Epidermal melanocyte (primary cell): ENCODE results near the gene OBSCN.

Source experiments
- DNase-seq: peaks from one replicate; pipeline ENCODE4 v3.0.0; 2011; ENCODE audit warnings: low spot score; ENCODE audit not compliant: insufficient read length

The OBSCN gene

DNA sequence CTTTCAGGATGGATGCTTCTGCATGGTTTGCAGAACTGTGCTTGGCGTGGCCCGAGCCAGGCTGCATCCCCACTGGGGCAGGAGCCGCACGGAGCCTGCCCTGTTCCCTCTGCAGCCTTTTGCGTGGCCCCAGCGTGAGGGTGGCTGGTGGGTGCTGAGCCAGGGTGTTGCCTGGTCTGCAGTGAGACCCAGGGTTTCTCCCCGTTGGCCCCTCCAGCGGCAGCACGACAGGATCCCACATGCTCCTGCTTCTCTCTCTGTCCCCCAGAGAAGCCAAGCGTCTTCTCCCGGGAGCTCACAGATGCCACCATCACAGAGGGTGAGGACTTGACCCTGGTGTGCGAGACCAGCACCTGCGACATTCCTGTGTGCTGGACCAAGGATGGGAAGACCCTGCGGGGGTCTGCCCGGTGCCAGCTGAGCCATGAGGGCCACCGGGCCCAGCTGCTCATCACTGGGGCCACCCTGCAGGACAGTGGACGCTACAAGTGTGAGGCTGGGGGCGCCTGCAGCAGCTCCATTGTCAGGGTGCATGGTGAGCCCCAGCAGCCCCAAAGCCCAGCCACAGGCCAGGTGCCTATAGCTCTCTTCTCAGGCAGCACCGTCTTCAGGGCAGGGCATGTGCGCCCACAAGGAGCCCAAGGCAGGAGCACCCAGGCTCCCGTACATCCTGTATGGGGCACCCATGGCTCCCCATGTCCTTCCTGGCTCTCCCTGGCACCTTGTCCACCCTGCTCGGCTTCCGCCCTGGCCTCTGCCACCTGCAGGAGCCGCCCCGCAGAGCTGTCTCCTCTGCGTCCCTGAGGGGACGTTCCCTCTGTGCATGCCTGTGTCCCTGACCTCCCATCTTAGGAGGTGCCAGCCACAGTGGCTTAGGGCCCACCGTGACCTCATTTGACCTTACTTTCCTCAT is 78.9 kb downstream of the OBSCN start:
- DNase-seq, result no peak

DNA sequence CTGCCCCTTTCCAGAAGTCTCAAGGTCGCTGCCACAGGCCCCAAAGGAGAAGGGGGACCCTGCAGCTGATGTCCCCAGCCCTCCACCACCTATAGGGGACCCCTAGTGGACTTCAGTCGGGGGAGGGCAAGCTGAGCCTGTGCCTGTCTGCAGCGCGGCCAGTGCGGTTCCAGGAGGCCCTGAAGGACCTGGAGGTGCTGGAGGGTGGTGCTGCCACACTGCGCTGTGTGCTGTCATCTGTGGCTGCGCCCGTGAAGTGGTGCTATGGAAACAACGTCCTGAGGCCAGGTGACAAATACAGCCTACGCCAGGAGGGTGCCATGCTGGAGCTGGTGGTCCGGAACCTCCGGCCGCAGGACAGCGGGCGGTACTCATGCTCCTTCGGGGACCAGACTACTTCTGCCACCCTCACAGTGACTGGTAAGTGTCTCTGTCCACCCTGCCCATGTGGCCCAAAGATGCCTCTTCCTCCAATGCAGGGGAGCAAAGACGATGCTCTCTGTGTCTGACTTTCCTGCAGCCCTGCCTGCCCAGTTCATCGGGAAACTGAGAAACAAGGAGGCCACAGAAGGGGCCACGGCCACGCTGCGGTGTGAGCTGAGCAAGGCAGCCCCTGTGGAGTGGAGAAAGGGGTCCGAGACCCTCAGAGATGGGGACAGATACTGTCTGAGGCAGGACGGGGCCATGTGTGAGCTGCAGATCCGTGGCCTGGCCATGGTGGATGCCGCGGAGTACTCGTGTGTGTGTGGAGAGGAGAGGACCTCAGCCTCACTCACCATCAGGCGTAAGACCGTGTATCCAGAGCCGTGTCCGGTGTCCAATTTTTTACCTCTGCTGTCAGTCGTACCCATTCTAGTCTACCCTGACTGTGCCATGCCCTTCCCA is 79.9 kb downstream of the OBSCN start:
- DNase-seq, result no peak

DNA sequence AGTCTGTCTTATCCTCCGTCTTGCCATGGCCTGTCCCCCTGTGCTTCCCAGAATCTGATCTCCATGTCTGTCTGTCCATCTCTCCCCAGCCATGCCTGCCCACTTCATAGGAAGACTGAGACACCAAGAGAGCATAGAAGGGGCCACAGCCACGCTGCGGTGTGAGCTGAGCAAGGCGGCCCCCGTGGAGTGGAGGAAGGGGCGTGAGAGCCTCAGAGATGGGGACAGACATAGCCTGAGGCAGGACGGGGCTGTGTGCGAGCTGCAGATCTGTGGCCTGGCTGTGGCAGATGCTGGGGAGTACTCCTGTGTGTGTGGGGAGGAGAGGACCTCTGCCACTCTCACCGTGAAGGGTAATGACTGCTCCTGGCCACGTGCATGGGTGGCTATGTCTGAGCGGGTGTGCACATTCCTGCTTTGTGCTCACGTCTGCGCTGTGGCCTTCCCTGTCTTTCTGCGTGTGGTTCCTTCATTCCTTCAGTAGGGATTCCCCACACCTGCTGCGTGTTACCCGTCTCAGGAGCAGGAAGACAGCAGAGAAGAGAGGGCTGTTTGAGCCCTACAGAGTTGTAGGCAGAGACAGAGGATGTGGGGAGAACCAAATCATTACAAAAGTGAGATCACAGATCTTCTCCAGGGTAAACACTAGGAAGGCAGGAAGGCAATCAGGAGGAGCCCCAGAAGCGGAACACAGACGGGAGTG is 80.8 kb downstream of the OBSCN start:
- no peak for DNase-seq

DNA sequence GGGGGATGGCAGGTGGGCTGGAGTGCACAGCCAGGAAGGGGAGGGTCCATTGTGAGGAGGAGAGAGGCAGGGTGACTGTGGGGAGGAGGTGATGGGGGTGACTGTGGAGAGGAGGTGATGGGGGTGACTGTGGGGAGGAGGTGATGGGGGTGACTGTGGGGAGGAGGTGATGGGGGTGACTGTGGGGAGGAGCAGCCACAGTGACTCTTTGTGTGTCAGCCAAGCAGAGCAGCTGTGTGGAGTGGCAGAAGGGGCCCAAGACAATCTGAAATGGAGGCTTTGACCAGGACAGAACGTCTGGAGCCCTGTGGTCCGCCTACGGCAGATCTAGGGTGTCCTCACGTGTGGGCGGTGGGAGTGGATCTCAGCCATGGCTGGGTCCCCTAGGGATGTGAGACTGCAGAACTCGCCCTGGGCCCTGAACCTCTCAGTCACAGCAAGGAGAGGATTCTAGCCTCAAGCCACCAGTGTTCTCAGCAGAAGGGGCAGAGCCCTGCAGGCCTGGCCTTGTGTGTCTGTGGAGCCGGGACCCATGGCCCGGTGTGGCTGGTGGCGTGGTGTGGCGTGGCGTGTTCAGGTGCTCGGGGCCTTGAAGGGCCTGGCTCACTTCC is 81.5 kb downstream of the OBSCN start:
- DNase-seq, result no peak

DNA sequence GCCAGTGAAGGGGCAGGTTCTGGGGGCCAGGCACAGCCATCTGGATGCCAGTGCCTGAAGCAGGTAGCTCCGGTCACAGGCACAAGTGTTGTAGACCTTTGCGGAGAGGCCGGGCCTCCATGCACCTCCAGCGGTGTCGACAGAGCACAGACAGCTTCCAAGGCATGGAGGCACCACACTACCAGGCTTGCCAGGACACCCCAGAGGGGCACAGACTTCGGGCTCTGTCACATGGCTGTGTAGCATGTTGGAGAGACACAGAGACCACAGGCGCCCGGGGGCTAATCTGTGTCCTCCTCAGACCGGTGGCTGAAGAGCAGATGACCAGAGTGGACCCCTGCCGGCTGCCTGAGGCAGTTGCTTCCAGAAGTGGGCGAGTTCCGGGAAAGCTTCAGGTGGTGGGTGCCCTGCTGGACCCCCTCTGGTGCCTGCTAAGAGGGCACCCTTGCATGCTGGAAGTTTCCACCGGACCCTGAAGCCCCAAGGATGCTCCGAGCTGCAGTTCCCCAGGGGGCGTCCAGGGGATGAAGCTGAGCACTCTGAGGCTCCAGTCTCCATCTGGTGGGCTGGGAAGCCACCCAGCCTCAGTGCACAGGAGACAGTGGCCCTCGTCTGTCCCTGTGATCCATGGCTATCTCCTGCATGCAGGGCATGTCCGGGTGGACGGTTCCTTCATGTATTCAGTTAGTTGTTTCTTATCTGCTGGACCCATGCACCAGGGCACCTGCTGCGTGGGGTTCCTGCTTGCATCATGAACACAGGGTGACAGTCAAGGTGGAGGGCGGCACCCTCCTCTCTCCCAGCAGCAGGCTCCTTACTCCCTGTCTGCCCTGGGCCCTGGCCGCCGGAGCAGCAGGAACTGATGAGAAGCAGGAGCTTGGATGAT is 82.4 kb downstream of the OBSCN start:
- DNase-seq, result no peak

DNA sequence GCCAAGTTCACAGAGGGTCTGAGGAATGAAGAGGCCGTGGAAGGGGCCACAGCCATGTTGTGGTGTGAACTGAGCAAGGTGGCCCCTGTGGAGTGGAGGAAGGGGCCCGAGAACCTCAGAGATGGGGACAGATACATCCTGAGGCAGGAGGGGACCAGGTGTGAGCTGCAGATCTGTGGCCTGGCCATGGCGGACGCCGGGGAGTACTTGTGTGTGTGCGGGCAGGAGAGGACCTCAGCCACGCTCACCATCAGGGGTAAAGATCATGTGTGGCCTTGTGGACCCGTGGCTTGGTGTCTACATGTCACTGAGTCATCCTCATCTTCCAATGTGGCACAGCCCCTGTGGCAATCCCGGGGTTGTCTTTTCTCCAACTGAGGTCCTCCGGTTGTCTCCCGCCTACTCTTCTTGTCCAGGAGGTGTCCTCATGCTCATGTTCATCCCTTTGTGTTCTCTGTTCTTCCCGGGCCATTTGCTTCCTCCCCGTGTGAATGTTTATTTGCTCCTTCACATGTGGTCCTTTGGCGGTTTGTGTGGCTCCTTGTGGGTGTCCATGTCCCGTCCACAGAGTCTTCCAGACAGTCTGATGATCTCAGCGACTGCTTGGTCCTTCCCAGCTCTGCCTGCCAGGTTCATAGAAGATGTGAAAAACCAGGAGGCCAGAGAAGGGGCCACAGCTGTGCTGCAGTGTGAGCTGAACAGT is 84.2 kb downstream of the OBSCN start:
- DNase-seq, result no peak

DNA sequence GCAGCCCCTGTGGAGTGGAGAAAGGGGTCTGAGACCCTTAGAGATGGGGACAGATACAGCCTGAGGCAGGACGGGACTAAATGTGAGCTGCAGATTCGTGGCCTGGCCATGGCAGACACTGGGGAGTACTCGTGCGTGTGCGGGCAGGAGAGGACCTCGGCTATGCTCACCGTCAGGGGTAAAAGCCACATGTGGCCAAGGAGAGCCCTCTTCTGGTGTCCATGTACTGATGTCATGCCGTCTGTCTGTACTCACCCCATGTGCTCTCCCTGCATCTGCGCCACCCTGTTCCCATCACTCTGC is 84.7 kb downstream of the OBSCN start:
- no peak for DNase-seq

DNA sequence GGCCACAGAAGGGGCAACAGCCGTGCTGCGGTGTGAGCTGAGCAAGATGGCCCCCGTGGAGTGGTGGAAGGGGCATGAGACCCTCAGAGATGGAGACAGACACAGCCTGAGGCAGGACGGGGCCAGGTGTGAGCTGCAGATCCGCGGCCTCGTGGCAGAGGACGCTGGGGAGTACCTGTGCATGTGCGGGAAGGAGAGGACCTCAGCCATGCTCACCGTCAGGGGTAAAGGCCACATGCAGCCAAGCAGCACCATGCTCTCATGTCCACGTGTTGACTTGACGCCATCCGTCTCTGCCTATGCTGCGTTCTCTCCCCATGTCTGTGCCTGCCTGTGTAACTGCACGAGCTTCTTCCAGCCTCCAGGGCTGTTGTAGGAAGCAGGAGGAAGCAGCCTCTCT is 85.5 kb downstream of the OBSCN start:
- DNase-seq, result no peak

DNA sequence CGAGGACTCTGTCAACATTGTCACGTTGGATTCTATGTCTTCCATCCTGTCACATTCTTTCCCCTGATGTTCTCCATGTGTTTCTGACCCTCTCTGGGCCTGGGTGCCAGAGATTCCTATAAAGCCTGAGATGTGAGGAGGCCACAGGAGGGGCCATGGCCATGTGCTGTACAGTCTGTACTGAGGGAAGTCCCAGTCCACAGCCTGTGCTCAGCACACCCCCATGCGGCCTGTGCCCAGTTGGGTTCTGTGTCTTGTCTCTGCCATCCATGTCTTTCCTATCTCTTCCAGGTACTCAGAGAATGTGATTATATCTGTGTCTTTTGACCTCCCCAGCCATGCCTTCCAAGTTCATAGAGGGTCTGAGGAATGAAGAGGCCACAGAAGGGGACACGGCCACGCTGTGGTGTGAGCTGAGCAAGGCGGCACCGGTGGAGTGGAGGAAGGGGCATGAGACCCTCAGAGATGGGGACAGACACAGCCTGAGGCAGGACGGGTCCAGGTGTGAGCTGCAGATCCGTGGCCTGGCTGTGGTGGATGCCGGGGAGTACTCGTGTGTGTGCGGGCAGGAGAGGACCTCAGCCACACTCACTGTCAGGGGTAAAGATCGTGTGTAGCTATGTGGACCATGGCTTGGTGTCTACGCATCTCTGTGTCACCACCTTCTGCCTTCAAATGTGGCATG is 86.1 kb downstream of the OBSCN start:
- no peak for DNase-seq

DNA sequence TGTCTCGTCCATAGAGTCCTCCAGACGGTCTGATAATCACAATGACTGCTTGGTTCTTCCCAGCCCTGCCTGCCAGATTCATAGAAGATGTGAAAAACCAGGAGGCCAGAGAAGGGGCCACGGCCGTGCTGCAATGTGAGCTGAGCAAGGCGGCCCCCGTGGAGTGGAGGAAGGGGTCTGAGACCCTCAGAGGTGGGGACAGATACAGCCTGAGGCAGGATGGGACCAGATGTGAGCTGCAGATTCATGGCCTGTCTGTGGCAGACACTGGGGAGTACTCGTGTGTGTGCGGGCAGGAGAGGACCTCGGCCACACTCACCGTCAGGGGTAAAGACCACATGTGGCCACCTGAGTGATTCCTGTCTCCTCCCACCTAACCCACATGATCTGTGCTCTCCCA is 86.9 kb downstream of the OBSCN start:
- DNase-seq, result no peak

DNA sequence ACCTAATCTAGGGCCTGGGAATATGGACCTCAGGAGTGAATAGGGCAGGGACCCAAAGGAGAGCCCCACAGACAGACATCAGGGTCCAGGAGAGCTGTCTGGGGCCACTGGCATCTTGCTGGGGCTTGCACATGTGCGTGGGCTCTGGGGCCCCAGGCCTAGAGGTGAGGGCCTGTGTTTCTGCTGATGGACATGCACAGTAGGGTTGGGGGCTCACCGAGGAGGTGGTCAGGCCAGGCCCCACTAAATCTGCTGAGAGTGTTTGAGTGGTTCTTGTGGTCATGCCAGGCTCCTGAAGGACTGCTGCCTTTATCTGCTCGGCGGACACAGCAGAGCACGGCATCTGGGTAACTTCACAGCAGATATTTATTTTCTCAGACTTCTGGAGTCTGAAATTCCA is 87.4 kb downstream of the OBSCN start:
- no peak for DNase-seq

DNA sequence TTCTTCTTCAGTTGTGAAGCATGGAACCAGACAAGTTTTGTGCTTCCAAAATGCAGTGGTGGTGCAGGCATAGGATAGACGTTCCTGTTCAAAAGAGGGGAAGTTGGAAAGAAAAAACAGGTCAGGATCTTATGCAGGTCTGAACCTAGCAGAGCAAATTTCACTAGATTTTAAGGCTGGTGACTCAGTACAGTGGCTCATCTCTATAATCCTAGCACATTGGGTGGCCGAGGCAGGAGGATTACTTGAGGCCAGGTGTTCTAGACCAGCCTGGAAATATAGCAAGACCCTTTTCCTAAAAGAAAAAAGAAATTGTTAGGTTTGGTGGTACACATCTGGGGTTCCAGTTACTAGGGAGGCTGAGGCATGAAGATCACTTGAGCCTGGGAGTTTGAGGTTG is 88.1 kb downstream of the OBSCN start:
- DNase-seq, result no peak

DNA sequence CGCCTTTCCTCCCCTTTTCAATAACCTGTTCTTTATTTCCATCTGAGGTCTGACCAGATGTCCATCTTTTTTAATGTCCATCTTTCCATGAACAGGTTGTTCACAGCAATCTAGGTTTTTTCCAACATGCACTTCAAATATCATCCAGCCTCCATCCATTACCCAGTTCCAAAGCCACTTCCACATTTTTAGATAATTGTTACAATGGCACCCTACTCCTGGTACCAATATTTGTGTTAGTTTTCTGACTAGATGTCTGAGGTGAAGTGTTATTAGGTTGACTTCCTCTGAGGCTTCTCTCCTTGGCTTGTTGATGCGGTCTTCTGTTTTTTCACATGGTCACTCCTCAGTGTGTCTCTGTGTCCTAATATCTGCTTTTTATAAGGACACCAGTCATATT is 89.4 kb downstream of the OBSCN start:
- DNase-seq, result no peak

DNA sequence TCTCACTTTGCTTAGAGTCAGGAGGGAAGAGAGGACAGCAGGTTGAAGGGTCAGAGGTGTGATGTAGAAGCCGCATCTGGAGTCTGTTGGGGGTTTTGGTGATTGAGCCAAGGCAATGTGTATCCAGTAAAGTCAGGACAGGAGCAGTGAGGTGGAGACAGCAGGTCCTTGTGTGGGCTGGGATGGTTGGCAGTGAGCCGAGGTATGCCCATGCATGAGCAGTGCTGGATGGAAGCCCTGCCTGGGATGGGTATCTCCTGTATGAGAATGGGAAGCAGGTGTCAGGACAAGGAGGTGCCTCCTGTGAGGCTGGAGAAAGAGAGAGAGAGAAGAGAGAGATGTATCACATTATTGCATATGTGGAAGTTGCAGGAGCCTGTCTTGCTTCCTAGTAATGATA is 90.0 kb downstream of the OBSCN start:
- DNase-seq, result no peak

DNA sequence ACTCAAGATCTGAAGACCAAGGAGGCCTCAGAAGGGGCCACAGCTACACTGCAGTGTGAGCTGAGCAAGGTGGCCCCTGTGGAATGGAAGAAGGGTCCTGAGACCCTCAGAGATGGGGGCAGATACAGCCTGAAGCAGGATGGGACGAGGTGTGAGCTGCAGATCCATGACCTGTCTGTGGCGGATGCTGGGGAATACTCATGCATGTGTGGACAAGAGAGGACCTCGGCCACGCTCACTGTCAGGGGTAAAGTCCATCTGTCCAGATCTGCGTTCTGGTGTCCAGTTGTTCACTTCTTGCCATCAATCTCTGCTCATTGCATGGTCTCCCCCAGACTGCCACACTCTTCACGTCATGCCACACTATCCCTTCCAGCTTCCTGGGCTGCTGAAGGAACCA is 90.6 kb downstream of the OBSCN start:
- no peak for DNase-seq

DNA sequence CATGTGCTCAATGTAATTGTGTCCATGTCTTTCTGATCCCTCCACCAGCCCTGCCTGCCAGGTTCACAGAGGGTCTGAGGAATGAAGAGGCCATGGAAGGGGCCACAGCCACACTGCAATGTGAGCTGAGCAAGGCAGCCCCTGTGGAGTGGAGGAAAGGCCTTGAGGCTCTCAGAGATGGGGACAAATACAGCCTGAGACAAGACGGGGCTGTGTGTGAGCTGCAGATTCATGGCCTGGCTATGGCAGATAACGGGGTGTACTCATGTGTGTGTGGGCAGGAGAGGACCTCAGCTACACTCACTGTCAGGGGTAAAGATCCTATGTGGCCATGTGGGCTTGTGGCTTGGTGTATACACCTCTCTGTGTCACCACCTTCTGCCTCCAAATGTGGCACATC is 91.4 kb downstream of the OBSCN start:
- no peak for DNase-seq

DNA sequence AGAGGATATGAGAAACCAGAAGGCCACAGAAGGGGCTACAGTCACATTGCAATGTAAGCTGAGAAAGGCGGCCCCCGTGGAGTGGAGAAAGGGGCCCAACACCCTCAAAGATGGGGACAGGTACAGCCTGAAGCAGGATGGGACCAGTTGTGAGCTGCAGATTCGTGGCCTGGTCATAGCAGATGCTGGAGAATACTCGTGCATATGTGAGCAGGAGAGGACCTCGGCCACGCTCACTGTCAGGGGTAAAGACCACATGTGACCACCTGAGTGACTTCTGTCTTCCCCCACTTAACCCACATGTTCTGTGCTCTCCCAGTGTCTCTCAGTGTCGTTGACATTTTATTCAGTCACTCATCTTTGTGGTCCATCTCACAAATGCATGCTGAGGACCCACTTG is 92.1 kb downstream of the OBSCN start:
- no peak for DNase-seq

DNA sequence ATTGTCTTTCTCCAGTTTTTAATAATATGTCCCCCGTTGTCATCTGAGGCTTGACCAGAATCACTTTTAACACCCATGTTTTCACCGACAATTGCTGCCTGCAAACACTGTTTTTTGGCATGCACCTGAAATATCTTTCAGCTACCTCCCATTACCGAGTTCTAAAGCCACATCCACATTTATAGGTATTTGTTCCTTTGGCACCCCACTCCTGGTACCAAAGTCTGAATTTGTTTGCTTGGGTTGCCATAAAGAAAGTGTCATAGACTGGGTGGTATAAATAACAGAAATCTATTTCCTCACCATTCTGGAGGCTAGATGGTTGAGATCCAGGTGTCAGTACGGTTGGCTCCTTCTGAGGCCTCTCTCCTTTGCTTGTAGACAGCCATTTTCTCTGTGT is 94.2 kb downstream of the OBSCN start:
- no peak for DNase-seq

DNA sequence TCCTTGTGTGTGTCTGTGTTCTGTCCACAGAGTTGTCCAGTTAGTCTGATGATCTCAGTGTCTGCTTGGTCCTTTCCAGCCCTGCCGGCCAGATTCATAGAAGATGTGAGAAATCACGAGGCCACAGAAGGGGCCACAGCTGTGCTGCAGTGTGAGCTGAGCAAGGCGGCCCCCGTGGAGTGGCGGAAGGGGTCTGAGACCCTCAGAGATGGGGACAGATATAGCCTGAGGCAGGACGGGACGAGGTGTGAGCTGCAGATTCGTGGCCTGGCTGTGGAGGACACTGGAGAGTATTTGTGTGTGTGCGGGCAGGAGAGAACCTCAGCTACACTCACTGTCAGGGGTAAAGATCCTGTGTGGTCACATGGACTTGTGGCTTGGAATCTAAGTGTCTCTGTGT is 95.8 kb downstream of the OBSCN start:
- no peak for DNase-seq

DNA sequence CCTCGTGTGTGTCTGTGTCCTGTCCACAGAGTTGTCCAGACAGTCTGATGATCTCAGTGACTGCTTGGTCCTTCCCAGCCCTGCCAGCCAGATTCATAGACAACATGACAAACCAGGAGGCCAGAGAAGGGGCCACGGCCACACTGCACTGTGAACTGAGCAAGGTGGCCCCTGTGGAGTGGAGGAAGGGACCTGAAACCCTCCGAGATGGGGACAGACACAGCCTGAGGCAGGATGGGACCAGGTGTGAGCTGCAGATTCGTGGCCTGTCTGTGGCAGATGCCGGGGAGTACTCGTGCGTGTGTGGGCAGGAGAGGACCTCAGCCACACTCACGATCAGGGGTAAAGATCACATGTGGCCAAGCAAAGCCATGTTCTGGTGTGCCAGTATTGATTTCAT is 96.4 kb downstream of the OBSCN start:
- DNase-seq, result no peak
